ENCODE measurements around the gene IGFBP6. TPM values are rescaled to one million over a fixed set of nuclear protein-coding genes. Genes with fewer than 3 reads are reported as not detected.
A peak's percentile ranks its signal among the peaks of the same experiment; 100 is the strongest.

The IGFBP6 gene
- total and polyA plus RNA-seq, 9 of the 15 experiments (the other 6 are each of a cell fraction or from before 2014, with no cell fraction given), result 0.15 to 1.4 (median 0.54) TPM

- BruUV-seq (replicated peaks), result no TSS peak
- Histone ChIP-seq H3K79me2 (ENCODE audit: control insufficient read depth, insufficient read depth, low read length) (no peaks in the 10 kb centered on the region), H2AFZ (ENCODE audit: low read depth, low read length) (no peak overlapping the region), H3K9me1 (ENCODE audit: control insufficient read depth, insufficient read depth, low read length) (no peaks in the 10 kb centered on the region), H3K4me2 (ENCODE audit: insufficient read depth, low read length) (no peak overlapping the region), H3K27me3 (ENCODE audit: control insufficient read depth in 2 of 2, insufficient read depth in 2 of 2, low read length in 2 of 2) (no peaks in the 10 kb centered on the region; a peak in 1 of 5 replicates), H4K20me1 (replicated peaks; ENCODE audit: control insufficient read depth, insufficient read depth, low read length) (no peaks in the 10 kb centered on the region), H3K4me1 (replicated peaks in 1 of 2; ENCODE audit: control insufficient read depth in 2 of 2, insufficient read depth in 2 of 2, low read length in 2 of 2) (peaks cover 11 to 55% of the 10 kb centered on the region in 2 experiments; a peak in 4 of 5 replicates), H3K9me3 (replicated peaks; ENCODE audit: control insufficient read depth, insufficient read depth, low read depth, low read length) (no peaks in the 10 kb centered on the region), H3K36me3 (ENCODE audit: control insufficient read depth, insufficient read depth, low read length) (peaks cover 5% of the 10 kb centered on the region; the same call in 2 of the 3 replicates), H3K4me3 (no peak overlapping the region), H3K9ac (ENCODE audit: insufficient read depth in 1 of 2, low read depth in 2 of 2, low read length in 2 of 2) (peak overlapping the region in 1 of 2 experiments; percentile 10; a peak in 2 of 4 replicates), H3K27ac (ENCODE audit: extremely low read depth, low read depth, low read length) (no peak overlapping the region)
- DNase-seq (ENCODE audit: extremely low read depth in 1 of 4, low spot score in 3 of 4) (no peak), ATAC-seq (no peak), FAIRE-seq (no peak)
- CTCF ChIA-PET (ENCODE audit: low intra/inter-chr PET ratio), result no interaction called here
- TF ChIP-seq ZFX (CRISPR knock-in tag; IDR thresholded peaks at IDR 0.05) (no peak), NFIC (IDR thresholded peaks at IDR 0.05) (peak; percentile 10; the same call in 1 of the 2 replicates), HMGN3 (IDR thresholded peaks at IDR 0.05; ENCODE audit: borderline replicate concordance, extremely low read depth, insufficient read length, low read depth, low read length) (peak; percentile 33), ZNF75A (CRISPR knock-in tag; IDR thresholded peaks at IDR 0.05) (no peak), HLTF (IDR thresholded peaks at IDR 0.05) (no peak), DIDO1 (tag; IDR thresholded peaks at IDR 0.05; ENCODE audit: low read depth) (no peak), BRF1 (IDR thresholded peaks at IDR 0.05; ENCODE audit: borderline replicate concordance, extremely low read depth, insufficient read length) (no peak), ZNF121 (CRISPR knock-in tag; conservative IDR thresholded peaks at IDR 0.05) (no peak), THAP7 (CRISPR knock-in tag; IDR thresholded peaks at IDR 0.05) (no peak), POLR2G (IDR thresholded peaks at IDR 0.05; ENCODE audit: low read depth, low read length) (peak; percentile 64), MTA2 (IDR thresholded peaks at IDR 0.05; ENCODE audit: low read depth) (no peak), BDP1 (IDR thresholded peaks at IDR 0.05; ENCODE audit: insufficient read depth, insufficient read length) (no peak), ZNF766 (CRISPR knock-in tag; conservative IDR thresholded peaks at IDR 0.05) (no peak), HOXB6 (CRISPR knock-in tag; IDR thresholded peaks at IDR 0.05; ENCODE audit: borderline replicate concordance) (no peak), ZNF436 (CRISPR knock-in tag; IDR thresholded peaks at IDR 0.05) (no peak)
- intact Hi-C loops (cut with micrococcal nuclease), result loop anchor here (10.0 kb wide), 1 partner anchor 444 kb away; the partner anchor contains the start of genes NPFF and TARBP2
- in situ Hi-C loops (cut with MboI), result loop anchor here (10.0 kb wide), 1 partner anchor 144 kb away; the partner anchor contains the start of gene ITGB7
- WGBS (ENCODE audit: insufficient coverage, low coverage, missing lambda C conversion rate), result 45% methylated on average over 9 of the region's 18 CpGs
- POLR2A ChIA-PET, result interaction anchor here (1.0 kb wide), 1 partner anchor 39 kb away, joined by 3 read pairs; no protein-coding TSS in a partner anchor
Observed at GRCh38 chr12:53060721-53061276, 36.7 kb upstream of the IGFBP6 start.
